ENCODE data around the gene SLC6A8.
"Not testable (repeated sequence)": the region's sequence is repeated elsewhere in the genome, so short reads cannot be mapped to it uniquely, and the experiment has no call there.

SLC6A8 gene

DNA sequence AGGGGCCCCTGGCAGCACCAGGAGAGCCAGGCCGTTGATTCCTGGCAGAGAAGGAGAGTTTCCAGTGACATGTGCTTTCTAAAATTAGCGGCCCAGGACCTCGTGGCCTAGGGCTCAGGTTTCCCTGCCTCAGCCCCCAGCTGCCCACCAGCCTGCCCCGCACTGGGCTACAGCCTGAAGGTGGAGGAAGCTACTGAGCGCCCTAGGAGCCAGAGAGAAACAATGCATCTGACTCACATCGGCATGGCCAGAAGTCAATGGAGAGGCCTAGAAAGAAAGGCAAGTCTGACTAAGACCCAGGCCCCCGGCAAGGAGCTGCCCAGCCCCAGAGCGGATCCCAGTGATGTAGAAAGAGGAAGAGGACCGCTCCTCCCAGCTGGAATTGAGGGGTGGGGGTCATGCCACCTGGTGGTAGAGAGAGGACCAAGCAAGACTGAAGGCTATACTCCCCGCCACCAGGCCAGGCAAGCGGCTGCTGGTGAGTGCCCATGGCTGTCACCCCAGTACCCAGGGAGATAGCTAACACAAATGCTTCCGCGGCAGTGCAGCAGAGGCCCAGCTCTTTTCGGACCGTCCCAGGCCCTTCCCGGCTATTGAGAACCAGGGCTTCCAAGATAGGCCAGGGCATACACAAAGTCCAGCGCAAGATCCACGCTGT is 17.8 kb downstream of the SLC6A8 start:
- in situ Hi-C loops (cut with MboI; ENCODE audit: low sequenced_read_pairs), result not testable (repeated sequence)

DNA sequence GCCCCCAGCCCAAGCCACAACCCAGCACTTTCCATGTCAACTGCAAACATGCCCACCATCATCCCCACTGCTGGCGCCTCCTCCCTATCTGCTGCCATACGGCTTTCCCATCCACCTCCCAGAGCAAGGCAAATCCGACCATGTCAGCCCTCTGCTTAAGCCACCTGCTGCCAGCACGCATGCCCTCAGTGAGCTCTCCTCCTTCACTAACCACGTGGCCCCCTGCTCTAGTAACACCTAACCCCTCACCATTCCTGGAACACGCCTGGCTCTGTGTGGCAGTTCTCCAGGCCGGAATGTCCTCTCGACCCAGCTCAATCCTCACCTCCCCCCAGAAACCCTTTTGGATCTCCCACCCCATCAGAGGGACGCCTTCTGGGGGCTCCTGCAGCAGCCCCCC is 19.1 kb downstream of the SLC6A8 start:
- in situ Hi-C loops (cut with MboI; ENCODE audit: low sequenced_read_pairs), result no loop called here

DNA sequence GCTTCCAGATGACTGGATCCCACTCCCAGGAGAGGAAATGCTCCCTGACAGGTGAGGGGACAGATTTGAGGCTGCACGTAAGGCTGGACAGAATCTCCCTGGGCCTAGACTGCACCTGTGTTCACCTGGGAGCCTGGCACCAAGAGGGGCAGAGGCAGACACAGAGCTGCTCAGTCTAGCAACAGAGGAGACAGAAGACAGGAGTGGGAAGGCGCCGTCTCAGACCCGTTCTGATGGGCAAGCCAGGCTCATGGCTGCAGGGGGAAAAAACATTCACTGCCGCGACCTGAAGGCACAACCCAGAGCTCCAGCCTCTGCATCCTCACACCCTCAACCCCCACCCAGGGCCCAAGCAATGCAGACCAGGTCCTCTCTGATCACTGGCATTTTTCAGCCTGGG is 19.7 kb downstream of the SLC6A8 start:
- in situ Hi-C loops (cut with MboI; ENCODE audit: low sequenced_read_pairs), result no loop called here

DNA sequence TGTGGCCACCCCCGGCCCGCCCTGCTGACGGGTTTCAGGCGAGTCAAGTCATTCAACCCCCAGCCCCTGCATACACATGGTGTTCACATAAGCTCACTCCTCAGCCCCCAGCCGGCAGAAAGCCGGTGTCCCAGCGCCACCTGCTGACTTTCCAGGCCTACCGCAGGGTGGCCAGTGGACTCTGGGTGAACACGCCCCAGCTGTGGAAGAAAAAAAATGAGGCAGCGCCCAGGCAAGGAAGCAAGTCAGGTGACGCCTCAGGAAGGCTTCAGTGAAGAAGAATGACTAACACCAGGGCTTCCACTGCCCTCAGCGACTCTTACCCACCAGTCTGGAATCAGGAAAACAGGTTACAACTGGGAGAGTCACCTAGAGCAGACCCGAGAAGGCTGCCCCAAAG is 20.7 kb downstream of the SLC6A8 start:
- in situ Hi-C loops (cut with MboI; ENCODE audit: low sequenced_read_pairs), result no loop called here

DNA sequence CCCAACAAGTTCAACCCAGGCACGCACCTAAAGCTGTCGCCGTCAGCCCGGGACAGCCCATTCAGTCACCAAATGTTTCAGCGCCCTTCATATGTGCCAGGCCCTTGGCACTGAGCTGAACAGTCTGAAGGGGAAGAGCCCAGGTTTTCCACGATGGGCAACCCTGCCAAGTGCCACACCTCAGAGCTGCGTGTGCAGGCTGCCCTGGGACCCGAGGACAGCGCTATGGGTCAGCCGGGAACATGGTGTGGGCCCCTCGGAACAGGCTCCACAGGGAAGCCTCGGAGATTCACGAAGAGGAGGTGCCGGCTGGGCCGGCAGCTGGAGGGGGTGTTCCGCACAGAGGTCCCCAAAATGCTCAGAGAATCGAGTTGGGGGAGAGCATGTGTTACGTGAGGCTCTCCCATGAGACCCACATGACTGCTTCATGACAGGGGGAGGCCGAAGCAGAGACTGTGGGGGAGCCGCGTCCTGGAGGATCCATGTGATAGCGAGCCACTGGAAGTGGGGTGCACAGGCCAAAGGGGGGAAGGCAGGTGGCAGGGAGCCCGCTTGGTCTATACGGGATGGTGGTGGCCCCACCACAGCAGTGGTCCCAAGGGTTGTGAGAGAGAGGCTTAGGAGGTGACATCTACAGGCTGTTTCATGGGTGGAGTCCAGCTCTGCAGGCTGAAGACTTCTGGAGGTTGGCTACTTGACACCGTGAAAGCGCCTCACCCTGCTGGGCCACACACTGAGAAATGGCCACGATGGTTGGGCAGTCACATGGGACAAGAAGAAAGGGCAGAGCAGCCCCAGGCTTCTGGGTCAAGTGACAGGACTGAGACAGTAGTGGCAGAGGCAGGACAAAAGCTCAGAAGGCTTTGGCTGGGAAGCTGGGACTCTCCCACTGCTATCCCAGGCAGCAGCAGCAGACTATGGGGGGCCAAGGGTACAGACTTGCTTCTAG is 22.3 kb downstream of the SLC6A8 start:
- in situ Hi-C loops (cut with MboI; ENCODE audit: low sequenced_read_pairs), result no loop called here

DNA sequence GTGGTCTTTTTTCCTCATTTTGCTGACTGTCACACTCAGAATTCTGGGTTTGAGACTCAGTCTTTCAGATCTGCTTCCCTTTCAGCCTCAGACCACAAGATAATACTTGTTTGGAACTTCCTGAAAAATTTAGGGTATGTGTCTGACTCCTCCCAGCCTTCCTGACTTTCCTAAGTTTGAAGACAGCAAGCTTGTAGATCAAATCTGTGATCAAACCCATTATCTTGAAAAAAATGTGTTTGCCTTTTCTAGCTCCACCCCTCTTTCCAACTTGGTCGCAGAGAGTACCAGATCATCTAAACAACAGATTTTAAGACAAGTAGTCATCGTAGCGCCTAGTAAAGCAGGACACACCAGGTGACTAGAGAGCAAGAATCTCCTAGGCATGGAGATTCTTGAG is 26.5 kb downstream of the SLC6A8 start:
- in situ Hi-C loops (cut with MboI; ENCODE audit: low sequenced_read_pairs), result no loop called here

DNA sequence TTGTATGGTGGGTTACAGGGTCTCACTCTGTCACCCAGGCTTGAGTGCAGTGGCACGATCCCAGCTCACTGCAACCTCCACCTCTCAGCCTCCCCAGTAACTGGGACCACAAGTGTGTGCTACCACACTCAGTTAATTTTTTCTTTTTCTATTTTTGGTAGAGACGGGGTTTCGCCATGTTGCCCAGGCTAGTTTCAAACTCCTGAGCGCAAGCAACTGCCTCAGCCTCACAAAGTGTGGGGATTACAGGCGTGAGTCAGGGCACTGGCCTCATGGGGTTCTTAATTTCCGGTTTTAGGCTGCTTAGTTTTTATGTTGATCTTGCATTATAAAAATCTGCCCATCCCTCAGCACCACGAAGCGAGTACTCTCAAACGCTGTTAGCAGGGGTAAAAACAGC is 29.7 kb downstream of the SLC6A8 start:
- in situ Hi-C loops (cut with MboI; ENCODE audit: low sequenced_read_pairs), result no loop called here

DNA sequence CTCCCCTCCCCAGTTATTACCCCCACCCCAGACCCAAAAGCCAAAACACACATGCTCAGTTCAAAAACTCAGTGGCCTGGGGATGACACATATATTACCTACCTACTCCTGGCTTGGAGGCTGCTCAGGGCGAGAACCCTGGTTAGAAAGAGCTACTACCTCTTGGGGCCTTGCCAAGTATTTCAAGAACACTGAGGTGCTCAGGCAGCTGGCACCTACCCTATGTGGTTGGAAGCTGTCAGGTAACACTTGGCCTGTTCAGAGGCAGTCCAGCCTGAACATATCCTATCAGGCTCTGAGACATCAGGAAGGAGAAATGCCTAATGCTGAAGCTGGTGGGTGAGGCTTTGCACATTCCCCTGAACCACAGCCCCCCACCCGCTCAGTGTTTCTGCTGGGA is 31.5 kb downstream of the SLC6A8 start:
- in situ Hi-C loops (cut with MboI; ENCODE audit: low sequenced_read_pairs), result no loop called here

DNA sequence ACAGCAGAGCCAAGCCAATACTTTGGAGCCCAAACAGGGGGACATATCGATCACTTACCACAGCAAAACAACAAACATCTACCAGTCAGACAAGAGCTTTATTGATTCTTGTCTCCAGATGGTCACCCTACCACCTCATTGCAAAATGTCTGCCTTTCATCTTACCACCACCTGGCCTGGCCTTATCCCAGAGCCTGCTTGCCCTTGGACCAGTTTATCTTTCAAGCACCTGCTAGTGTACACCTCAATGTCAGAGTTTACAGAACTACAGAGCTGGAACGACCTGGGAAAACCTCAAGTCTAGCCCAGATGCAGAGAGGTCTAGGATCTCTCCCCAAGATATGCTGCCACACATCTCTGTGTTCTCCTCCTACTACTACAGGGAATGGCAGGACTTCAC is 32.0 kb downstream of the SLC6A8 start:
- in situ Hi-C loops (cut with MboI; ENCODE audit: low sequenced_read_pairs), result no loop called here

DNA sequence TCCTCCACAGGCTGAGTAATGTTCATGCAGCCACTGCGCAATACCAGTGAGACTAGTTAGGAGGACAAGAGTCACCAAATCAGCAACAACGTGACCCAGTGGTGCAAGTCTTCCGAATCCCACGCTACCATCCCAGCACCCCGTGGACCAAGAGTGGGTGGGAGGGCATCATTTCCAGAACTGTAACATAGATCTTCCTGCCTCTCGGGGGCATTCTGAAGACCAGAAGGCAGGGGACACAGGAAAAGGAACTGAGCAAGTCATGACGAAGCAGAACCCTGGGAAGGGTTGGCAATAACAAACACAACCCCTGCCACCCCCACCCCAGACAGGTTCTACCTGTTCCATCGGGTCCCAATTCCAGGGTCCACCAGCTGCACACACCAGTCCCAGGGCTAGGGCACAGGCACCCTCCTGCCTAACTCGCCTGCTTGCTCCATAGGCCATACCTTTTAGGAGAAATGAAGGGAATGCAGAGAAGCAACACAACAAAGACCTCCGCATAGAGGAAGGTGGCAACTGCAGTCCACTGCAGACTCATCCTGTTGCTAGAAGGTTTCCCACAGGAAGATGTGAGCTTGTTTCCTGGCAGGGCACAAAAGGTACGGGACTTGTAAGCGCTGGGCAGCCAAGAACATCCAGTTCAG is 35.1 kb downstream of the SLC6A8 start:
- in situ Hi-C loops (cut with MboI; ENCODE audit: low sequenced_read_pairs), result no loop called here

DNA sequence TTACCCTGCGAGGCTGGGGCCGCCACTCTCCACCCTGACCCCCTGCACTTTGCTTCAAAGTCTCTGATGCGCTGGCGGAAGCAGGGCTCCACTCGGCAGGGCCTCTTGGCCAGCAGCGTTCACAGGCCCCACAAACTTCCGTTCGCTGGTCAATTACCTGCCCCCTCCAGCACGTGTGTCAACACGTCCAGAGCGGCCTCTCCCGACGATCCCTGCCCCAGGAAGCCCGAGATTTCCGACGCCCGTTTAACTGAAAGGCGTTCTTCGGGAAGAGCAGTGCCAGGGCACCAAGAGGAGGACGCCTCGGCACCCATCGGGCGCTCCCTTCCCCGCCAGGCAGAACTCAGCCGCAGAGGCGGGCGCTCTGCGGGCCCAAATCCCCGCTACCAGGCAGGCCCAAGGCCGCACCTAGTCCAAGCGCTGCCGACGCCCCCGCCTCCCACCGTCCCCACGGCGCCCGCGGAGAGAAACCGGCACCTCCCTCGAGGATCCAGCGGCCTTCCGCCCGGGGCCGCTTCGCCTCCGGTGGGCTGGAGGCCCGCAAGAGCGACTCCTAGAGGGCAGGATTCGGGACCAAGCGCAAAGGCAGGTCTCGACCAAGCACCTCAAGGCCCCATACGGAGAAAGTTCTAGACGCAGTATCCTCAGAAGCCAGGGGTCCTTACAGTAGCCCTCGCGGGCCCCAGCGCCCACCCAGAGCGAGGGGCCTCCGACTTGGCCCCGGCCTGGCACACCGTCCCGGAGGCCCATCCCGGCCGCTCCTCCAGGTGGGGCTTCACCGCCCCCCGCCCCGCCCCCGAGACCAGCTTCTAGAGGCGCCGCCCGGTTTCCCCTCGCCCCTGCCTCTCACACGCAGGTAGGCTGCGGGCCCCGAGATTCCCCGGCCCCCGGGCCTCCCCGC is 35.9 kb downstream of the SLC6A8 start:
- in situ Hi-C loops (cut with MboI; ENCODE audit: low sequenced_read_pairs), result no loop called here

DNA sequence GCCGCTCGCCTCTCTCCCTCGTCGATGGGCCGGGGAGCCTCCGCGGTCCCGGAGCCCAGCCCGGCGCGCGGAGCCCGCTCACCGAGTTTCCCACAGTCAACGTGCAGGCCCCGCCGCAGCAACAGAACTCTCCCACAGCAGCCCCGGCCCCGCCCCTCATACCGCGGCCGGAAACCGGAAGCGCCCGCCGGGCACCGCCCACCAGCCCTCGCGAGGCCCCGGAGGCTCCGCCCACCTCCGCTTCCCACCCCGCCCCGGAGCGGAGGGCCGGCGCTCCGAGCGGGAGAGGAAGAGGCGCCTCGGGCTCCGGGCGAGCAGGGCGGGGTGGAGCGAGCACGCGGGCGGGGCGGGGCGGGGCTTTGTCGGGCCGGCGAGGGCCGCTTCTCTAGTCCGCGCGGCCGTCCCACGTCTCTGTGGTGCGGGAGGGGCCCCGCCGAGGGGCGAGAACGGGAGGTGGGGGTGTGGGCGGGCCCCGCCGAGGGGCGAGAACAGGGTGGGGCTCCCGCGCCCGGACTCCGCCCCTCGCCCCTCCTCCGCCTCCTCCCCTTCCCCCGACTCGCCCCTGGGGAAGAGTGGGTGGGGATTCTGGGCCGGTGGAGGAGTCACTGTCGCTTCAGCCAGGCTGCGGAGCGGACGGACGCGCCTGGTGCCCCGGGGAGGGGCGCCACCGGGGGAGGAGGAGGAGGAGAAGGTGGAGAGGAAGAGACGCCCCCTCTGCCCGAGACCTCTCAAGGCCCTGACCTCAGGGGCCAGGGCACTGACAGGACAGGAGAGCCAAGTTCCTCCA is 36.7 kb downstream of the SLC6A8 start, which contains the start of the genes ABCD1 and BCAP31:
Gene ABCD1, plus strand, starts transcription at position 605 of the 787 bp plus-strand sequence. CDS start 411 bp downstream, outside the sequence.
Gene BCAP31, minus strand, starts transcription at position 136 of the 787 bp plus-strand sequence. CDS start 1,143 bp downstream, outside the sequence.
- in situ Hi-C loops (cut with MboI; ENCODE audit: low sequenced_read_pairs), result no loop called here

DNA sequence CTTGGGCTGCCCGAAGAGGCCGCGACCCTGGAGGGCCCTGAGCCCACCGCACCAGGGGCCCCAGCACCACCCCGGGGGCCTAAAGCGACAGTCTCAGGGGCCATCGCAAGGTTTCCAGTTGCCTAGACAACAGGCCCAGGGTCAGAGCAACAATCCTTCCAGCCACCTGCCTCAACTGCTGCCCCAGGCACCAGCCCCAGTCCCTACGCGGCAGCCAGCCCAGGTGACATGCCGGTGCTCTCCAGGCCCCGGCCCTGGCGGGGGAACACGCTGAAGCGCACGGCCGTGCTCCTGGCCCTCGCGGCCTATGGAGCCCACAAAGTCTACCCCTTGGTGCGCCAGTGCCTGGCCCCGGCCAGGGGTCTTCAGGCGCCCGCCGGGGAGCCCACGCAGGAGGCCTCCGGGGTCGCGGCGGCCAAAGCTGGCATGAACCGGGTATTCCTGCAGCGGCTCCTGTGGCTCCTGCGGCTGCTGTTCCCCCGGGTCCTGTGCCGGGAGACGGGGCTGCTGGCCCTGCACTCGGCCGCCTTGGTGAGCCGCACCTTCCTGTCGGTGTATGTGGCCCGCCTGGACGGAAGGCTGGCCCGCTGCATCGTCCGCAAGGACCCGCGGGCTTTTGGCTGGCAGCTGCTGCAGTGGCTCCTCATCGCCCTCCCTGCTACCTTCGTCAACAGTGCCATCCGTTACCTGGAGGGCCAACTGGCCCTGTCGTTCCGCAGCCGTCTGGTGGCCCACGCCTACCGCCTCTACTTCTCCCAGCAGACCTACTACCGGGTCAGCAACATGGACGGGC is 37.5 kb downstream of the SLC6A8 start:
- in situ Hi-C loops (cut with MboI; ENCODE audit: low sequenced_read_pairs), result no loop called here

DNA sequence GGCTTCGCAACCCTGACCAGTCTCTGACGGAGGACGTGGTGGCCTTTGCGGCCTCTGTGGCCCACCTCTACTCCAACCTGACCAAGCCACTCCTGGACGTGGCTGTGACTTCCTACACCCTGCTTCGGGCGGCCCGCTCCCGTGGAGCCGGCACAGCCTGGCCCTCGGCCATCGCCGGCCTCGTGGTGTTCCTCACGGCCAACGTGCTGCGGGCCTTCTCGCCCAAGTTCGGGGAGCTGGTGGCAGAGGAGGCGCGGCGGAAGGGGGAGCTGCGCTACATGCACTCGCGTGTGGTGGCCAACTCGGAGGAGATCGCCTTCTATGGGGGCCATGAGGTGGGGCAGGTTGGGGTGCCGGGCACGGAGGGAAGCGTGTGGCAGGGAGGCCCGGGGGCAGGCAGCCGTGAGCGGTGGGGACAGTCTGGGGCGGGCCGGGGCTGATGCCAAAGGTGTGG is 38.1 kb downstream of the SLC6A8 start:
- in situ Hi-C loops (cut with MboI; ENCODE audit: low sequenced_read_pairs), result no loop called here

DNA sequence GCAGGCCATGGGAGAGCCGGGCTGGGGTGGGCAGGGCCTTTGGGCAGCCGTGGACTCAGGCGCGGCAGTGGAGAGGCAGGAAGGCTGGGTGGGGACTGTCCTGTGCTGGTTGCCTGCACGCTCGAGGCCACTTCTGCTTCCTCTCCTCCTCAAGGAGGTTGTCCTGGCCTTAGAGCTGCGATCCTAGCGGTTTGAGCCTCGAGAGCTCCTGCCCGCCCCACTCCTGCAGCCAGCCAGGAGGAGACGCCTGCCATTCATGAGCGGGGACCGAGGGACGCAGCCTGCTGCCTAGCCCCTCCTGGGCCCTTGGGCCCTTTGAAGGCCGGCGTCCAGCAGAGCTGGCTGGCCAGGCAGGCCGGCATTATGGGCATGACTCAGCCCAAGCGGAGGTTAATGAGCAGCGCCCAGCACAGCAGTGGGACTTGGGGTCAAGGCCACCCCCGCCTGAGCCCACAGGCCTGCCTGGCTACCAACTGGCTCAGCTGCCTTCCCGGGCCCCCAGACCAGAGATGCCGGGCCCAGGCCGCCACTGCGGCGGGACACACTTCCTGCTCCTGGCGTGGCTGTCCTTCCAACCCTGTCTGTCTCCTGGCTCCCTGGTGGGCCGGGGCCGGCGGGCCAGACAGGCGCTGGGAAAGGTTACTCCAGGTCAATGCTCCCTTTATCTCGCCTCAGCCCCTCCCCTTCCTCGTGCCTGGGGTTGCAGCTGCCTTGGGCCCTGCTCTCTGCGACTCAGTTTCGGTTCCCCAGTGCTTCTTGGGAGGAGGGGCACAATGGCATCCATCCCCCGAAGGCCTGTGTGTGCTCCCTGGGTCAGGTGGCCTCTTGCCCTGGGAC is 38.8 kb downstream of the SLC6A8 start:
- in situ Hi-C loops (cut with MboI; ENCODE audit: low sequenced_read_pairs), result no loop called here

DNA sequence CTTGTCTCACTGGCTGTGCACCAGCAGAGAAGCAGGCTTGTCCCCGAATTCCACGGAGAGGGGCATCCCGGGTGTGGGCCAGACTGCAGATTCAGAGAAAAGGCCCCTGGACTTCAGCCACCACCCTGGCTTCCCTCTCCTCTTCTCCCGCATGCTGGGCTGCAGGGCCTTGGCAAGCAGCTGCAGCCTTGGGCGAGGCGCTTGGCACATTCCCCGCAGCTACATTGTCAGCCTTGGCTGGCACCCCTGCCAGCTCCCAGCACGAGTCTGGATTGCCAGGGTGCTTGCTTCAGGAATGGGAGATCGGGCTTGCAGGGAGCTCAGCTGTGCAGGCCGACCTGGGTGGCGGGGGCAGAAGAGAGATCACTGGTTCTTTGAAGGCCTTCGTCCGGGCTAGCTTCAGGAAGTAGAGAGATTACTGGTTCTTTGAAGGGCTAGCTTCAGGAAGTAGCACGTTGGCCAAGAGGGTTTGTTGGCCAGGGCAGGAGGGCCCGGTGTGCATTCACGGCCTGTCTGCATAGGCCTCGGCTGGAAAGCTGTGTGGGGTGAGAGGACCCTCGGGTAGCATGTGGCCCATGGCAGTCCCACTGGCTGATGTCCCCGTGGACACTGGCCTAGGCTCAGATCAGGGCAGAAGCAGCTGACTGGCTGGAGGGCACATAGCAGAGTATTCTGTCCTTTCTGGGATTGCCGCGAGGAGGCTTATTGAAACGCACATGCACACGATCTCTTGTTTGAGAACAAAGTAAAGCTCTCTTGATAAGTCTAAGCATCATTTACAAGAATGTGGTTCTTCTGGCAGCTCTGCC is 39.6 kb downstream of the SLC6A8 start:
- in situ Hi-C loops (cut with MboI; ENCODE audit: low sequenced_read_pairs), result no loop called here

DNA sequence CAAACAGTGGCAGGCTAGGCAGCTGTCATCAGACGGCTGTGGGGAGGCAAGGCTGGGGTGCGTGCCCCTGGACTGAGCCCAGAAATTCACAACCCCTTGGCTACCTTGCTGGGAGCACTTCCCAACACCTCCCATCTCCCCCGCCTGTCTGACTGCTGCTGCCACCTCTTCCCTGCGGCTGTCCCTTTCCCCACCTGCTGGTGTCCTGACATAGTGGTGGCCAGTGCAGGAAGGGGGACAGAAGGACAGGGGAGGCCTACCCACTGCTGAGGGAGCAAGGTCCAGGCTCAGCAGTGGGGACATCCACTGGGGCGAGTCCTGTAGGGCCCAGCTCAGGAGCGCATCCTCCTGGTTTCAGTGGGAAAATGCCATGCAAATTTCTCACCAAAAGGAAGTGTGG is 40.4 kb downstream of the SLC6A8 start:
- in situ Hi-C loops (cut with MboI; ENCODE audit: low sequenced_read_pairs), result no loop called here
